ENCODE measurements around the gene C22orf42. TPM values are rescaled to one million over a fixed set of nuclear protein-coding genes. Genes with fewer than 3 reads are reported as not detected.

Gene C22orf42
- total RNA-seq, 1 experiment from 2014 or later = not detected

- peak overlapping the region; percentile 69 to 89 for H3K4me3 Mint-ChIP-seq
- Histone ChIP-seq H4K8ac (replicated peaks; ENCODE audit: insufficient read length, low read depth, low read length) (no peak overlapping the region), H2AFZ (ENCODE audit: low read length) (no peak overlapping the region), H3K79me2 (ENCODE audit: insufficient read depth, low read length) (no peaks in the 10 kb centered on the region), H3K23me2 (ENCODE audit: insufficient read length, low read depth, low read length, poor library complexity, severe bottlenecking) (peaks cover 13% of the 10 kb centered on the region), H2BK20ac (ENCODE audit: low read depth, low read length, poor library complexity, severe bottlenecking) (no peak overlapping the region), H2AK5ac (ENCODE audit: insufficient read length, low read length) (no peak overlapping the region), H2BK15ac (ENCODE audit: low read depth, low read length) (no peak overlapping the region), H3K9ac (ENCODE audit: extremely low read depth, insufficient read length, low read length) (no peak overlapping the region), H3K4ac (ENCODE audit: low read depth, low read length) (no peak overlapping the region), H3K18ac (ENCODE audit: insufficient read length, low read depth, low read length) (no peak overlapping the region), H3K56ac (ENCODE audit: insufficient read length, low read depth, low read length) (no peak overlapping the region), H2BK12ac (ENCODE audit: insufficient read length, low read depth, low read length) (no peak overlapping the region), H3K4me1 (ENCODE audit: insufficient read depth, low read length) (no peaks in the 10 kb centered on the region; the same call in 1 of the 2 replicates), H3K4me2 (ENCODE audit: insufficient read depth, insufficient read length, low read length) (peak overlapping the region; percentile 79), H2BK5ac (ENCODE audit: insufficient read length, low read length) (no peak overlapping the region), H3K9me3 (ENCODE audit: control insufficient read depth, low read depth, low read length) (no peaks in the 10 kb centered on the region), H3T11ph (ENCODE audit: low read length) (no peak overlapping the region), H3K27ac (ENCODE audit: insufficient read length, low read depth, low read length) (no peak overlapping the region), H4K20me1 (ENCODE audit: control insufficient read depth, insufficient read depth, insufficient read length) (no peaks in the 10 kb centered on the region), H3K27me3 (ENCODE audit: insufficient read depth, low read length) (peaks cover 8% of the 10 kb centered on the region; the same call in 1 of the 2 replicates), H3K23ac (ENCODE audit: insufficient read length, low read depth, low read length) (no peak overlapping the region), H3K79me1 (ENCODE audit: insufficient read depth, low read depth, low read length, poor library complexity, severe bottlenecking) (no peaks in the 10 kb centered on the region), H4K5ac (ENCODE audit: insufficient read length, low read depth, low read length) (no peak overlapping the region), H2BK120ac (ENCODE audit: low read depth, low read length, poor library complexity, severe bottlenecking) (no peak overlapping the region), H4K91ac (ENCODE audit: insufficient read length, low read depth, low read length) (no peak overlapping the region), H3K14ac (ENCODE audit: insufficient read depth, low read length) (no peak overlapping the region)
- H3K4me1 Mint-ChIP-seq = peaks cover 21 to 40% of the 10 kb centered on the region in 2 experiments
- H3K27me3 Mint-ChIP-seq (ENCODE audit: low read depth) = peaks cover 85% of the 10 kb centered on the region
- H3K36me3 Mint-ChIP-seq (ENCODE audit: insufficient read depth in 1 of 3, low read depth in 3 of 3) = no peaks in the 10 kb centered on the region
- no peak overlapping the region for H3K27ac Mint-ChIP-seq
- 0 out of 3 replicates have a peak, but pooled peaks have one; percentile 14 for TF ChIP-seq CTCF (conservative IDR thresholded peaks at IDR 0.05)
- peak; percentile 66 for DNase-seq
- WGBS (ENCODE audit: extremely low coverage, insufficient read length, low lambda C conversion rate) = no CpG with 5 or more reads among the region's 42 CpGs
- H3K9me3 Mint-ChIP-seq = no peaks in the 10 kb centered on the region
Observed at GRCh38 chr22:32204040-32204855, 45.1 kb upstream of the C22orf42 start.

Measured in H9 (cell line).